Osteocyte (in vitro differentiated cells): Measurements from ENCODE around the gene PELI3. TPM values are rescaled to one million over a fixed set of nuclear protein-coding genes. Genes with fewer than 3 reads are reported as not detected.

Experiments
- DNase-seq: peaks from one replicate; pipeline ENCODE4 v3.0.0; 2021; ENCODE audit warnings: mixed read lengths; ENCODE audit not compliant: unreplicated experiment; ENCODE audit errors: extremely low spot score
- H3K27ac Mint-ChIP-seq: one replicate; pipeline ENCODE4 v1.8.0; 2021; ENCODE audit warnings: mild to moderate bottlenecking, mixed read lengths; ENCODE audit not compliant: unreplicated experiment
- H3K27me3 Mint-ChIP-seq: one replicate; pipeline ENCODE4 v1.8.0; 2021; ENCODE audit warnings: mixed read lengths; ENCODE audit not compliant: unreplicated experiment
- H3K36me3 Mint-ChIP-seq: one replicate; pipeline ENCODE4 v1.8.0; 2021; ENCODE audit warnings: mixed read lengths; ENCODE audit not compliant: unreplicated experiment
- H3K4me1 Mint-ChIP-seq: one replicate; pipeline ENCODE4 v1.8.0; 2021; ENCODE audit warnings: mixed read lengths; ENCODE audit not compliant: unreplicated experiment
- H3K4me3 Mint-ChIP-seq: one replicate; pipeline ENCODE4 v1.8.0; 2021; ENCODE audit warnings: mild to moderate bottlenecking, moderate library complexity, mixed read lengths; ENCODE audit not compliant: unreplicated experiment
- H3K9me3 Mint-ChIP-seq: one replicate; pipeline ENCODE4 v1.8.0; 2021; ENCODE audit warnings: mixed read lengths; ENCODE audit not compliant: unreplicated experiment
- CTCF ChIP-seq: fragments of 200-600 bp; sonication (generic); IDR thresholded peaks from 2 replicates; pipeline ENCODE4 v1.5.0; 2021; ENCODE audit warnings: antibody characterized with exemption, mild to moderate bottlenecking, moderate library complexity
- total RNA-seq: library from RNA; stranded (reverse); gene quantifications from 2 replicates; pipeline ENCODE4 v1.2.1, GENCODE V29; 2021

PELI3 gene
- total RNA-seq, 1 donor from 2014 or later: 13.6 TPM

- TF ChIP-seq CTCF: no peak
- Mint-ChIP-seq H3K4me1 (peaks cover 19% of the 10 kb centered on the region), H3K36me3 (peaks cover 6% of the 10 kb centered on the region), H3K27me3 (no peaks in the 10 kb centered on the region), H3K27ac (peak overlapping the region; percentile 1), H3K9me3 (no peaks in the 10 kb centered on the region), H3K4me3 (no peak overlapping the region)
- DNase-seq: no peak
Observed at GRCh38 chr11:66470015-66470414, 3.3 kb downstream of the PELI3 start.

GRCh38 chr11:66471142-66471541 lies 4.4 kb downstream of the PELI3 start:
- no peak overlapping the region for H3K4me3 Mint-ChIP-seq
- H3K36me3 Mint-ChIP-seq: peaks cover 6% of the 10 kb centered on the region
- H3K27me3 Mint-ChIP-seq: no peaks in the 10 kb centered on the region
- no peaks in the 10 kb centered on the region for H3K9me3 Mint-ChIP-seq
- no peak for DNase-seq
- TF ChIP-seq CTCF: no peak
- no peak overlapping the region for H3K27ac Mint-ChIP-seq
- H3K4me1 Mint-ChIP-seq: peaks cover 16% of the 10 kb centered on the region

GRCh38 chr11:66472054-66472453 lies 5.3 kb downstream of the PELI3 start:
- H3K36me3 Mint-ChIP-seq: peaks cover 6% of the 10 kb centered on the region
- no peak overlapping the region for H3K27ac Mint-ChIP-seq
- no peaks in the 10 kb centered on the region for H3K9me3 Mint-ChIP-seq
- no peak overlapping the region for H3K4me3 Mint-ChIP-seq
- no peak for TF ChIP-seq CTCF
- no peaks in the 10 kb centered on the region for H3K27me3 Mint-ChIP-seq
- DNase-seq: no peak
- peaks cover 15% of the 10 kb centered on the region for H3K4me1 Mint-ChIP-seq

GRCh38 chr11:66473167-66473566 lies 6.5 kb downstream of the PELI3 start:
- peaks cover 13% of the 10 kb centered on the region for H3K4me1 Mint-ChIP-seq
- TF ChIP-seq CTCF: no peak
- H3K36me3 Mint-ChIP-seq: peaks cover 6% of the 10 kb centered on the region
- no peak overlapping the region for H3K4me3 Mint-ChIP-seq
- no peak for DNase-seq
- no peaks in the 10 kb centered on the region for H3K27me3 Mint-ChIP-seq
- no peak overlapping the region for H3K27ac Mint-ChIP-seq
- no peaks in the 10 kb centered on the region for H3K9me3 Mint-ChIP-seq

- peaks cover 6% of the 10 kb centered on the region for H3K36me3 Mint-ChIP-seq
- no peak for TF ChIP-seq CTCF
Observed at GRCh38 chr11:66473608-66474515, 7.2 kb downstream of the PELI3 start.

More at GRCh38 chr11:66473608-66474515, 7.2 kb downstream of the PELI3 start:
- Mint-ChIP-seq H3K27ac (no peak overlapping the region), H3K4me1 (peaks cover 14% of the 10 kb centered on the region), H3K27me3 (no peaks in the 10 kb centered on the region), H3K4me3 (no peak overlapping the region), H3K9me3 (no peaks in the 10 kb centered on the region)
- no peak for DNase-seq
